ENCODE measurements around the gene OMP. TPM values are rescaled to one million over a fixed set of nuclear protein-coding genes. Genes with fewer than 3 reads are reported as not detected.

OMP gene
- total and polyA plus RNA-seq, 2 donors (not counting 1 experiment from before 2014, with no cell fraction given): not detected

DNA sequence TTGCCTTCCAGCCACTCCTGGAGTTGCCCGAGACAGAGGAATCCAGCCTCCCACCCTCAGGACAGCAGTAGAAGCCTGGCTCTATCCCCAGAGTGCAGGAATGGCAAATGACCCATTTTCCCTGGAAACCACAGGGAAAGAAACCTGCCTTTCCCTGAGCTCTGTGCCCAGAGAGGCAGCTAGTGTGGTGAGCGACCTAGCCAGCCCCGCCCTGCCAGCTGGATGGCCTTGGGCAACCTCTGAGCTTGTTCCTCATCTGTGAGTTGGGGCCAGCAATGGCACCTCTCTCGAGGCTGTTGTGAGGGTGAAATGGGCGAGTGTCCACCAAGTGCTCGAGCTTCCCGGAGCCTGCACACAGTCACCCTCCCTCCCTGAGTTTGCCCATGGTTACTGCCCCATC lies 3.7 kb downstream of the OMP start:
- ChIA-PET CTCF (no interaction called here), POLR2A (no interaction called here)
- H3K79me2 ChIP-seq (ENCODE audit: control insufficient read depth, insufficient read depth, low read length): no peaks in the 10 kb centered on the region
- no peaks in the 10 kb centered on the region for H3K36me3 ChIP-seq (replicated peaks in 1 of 2; ENCODE audit: control extremely low read depth in 1 of 2, control insufficient read depth in 1 of 2, extremely low read depth in 1 of 2, insufficient read depth in 2 of 2, low read length in 1 of 2)
- no peak overlapping the region for H3K9ac ChIP-seq (ENCODE audit: low read length)
- H3K27me3 ChIP-seq (replicated peaks in 1 of 4; ENCODE audit: control extremely low read depth in 1 of 4, control insufficient read depth in 3 of 4, insufficient read depth in 4 of 4, low read length in 3 of 4): no peaks in the 10 kb centered on the region
- no peak overlapping the region for H3K27ac ChIP-seq (ENCODE audit: low read length in 2 of 2)
- no peak overlapping the region for H3K27ac Mint-ChIP-seq
- no peak overlapping the region for H2AFZ ChIP-seq (ENCODE audit: insufficient read depth, low read depth, low read length, poor library complexity, severe bottlenecking)
- peaks cover 0 to 4% (median 0%) of the 10 kb centered on the region in 3 donors for H3K9me3 ChIP-seq (ENCODE audit: control extremely low read depth in 1 of 3, control insufficient read depth in 2 of 3, insufficient read depth in 1 of 3, low read length in 2 of 3)
- no peaks in the 10 kb centered on the region for H3K27me3 Mint-ChIP-seq
- TF ChIP-seq, protein P1, sequence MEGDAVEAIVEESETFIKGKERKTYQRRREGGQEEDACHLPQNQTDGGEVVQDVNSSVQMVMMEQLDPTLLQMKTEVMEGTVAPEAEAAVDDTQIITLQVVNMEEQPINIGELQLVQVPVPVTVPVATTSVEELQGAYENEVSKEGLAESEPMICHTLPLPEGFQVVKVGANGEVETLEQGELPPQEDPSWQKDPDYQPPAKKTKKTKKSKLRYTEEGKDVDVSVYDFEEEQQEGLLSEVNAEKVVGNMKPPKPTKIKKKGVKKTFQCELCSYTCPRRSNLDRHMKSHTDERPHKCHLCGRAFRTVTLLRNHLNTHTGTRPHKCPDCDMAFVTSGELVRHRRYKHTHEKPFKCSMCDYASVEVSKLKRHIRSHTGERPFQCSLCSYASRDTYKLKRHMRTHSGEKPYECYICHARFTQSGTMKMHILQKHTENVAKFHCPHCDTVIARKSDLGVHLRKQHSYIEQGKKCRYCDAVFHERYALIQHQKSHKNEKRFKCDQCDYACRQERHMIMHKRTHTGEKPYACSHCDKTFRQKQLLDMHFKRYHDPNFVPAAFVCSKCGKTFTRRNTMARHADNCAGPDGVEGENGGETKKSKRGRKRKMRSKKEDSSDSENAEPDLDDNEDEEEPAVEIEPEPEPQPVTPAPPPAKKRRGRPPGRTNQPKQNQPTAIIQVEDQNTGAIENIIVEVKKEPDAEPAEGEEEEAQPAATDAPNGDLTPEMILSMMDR (IDR thresholded peaks at IDR 0.05): no peak
- TF ChIP-seq EZH2 (IDR thresholded peaks at IDR 0.05; ENCODE audit: borderline replicate concordance, insufficient read depth, low read depth, low read length, poor library complexity, severe bottlenecking): no peak
- no peaks in the 10 kb centered on the region for H3K4me1 Mint-ChIP-seq
- H3K4me1 ChIP-seq (ENCODE audit: control insufficient read depth in 2 of 2, insufficient read depth in 2 of 2, low read length in 2 of 2): no peaks in the 10 kb centered on the region
- ATAC-seq (ENCODE audit: low read depth): no peak
- H3K4me2 ChIP-seq (replicated peaks; ENCODE audit: low read depth, low read length, poor library complexity, severe bottlenecking): no peak overlapping the region
- no peaks in the 10 kb centered on the region for H4K20me1 ChIP-seq (ENCODE audit: control insufficient read depth, insufficient read depth, low read length, poor library complexity, severe bottlenecking)
- 74% methylated on average over 4 of the region's 7 CpGs for WGBS (ENCODE audit: insufficient coverage)
- H3K9me3 Mint-ChIP-seq (ENCODE audit: insufficient read depth): no peaks in the 10 kb centered on the region
- H3K4me3 Mint-ChIP-seq: no peak overlapping the region
- no peak overlapping the region for H3K4me3 ChIP-seq (ENCODE audit: control extremely low read depth in 1 of 5, extremely low read depth in 1 of 5, insufficient read depth in 1 of 5, low read depth in 2 of 5, low read length in 4 of 5)
- intact Hi-C loops (cut with micrococcal nuclease): no loop called here
- no peak for DNase-seq

- peaks cover 0 to 4% (median 0%) of the 10 kb centered on the region in 3 donors for H3K9me3 ChIP-seq (ENCODE audit: control extremely low read depth in 1 of 3, control insufficient read depth in 2 of 3, insufficient read depth in 1 of 3, low read length in 2 of 3)
- POLR2A ChIA-PET: no interaction called here
- no peaks in the 10 kb centered on the region for H3K9me3 Mint-ChIP-seq (ENCODE audit: insufficient read depth)
- H3K79me2 ChIP-seq (ENCODE audit: control insufficient read depth, insufficient read depth, low read length): no peaks in the 10 kb centered on the region
- no peaks in the 10 kb centered on the region for H3K27me3 Mint-ChIP-seq
- WGBS (ENCODE audit: insufficient coverage): 93% methylated on average over 13 of the region's 13 CpGs
- no peak overlapping the region for H3K27ac ChIP-seq (ENCODE audit: low read length in 2 of 2)
- CTCF ChIA-PET: no interaction called here
- no peaks in the 10 kb centered on the region for H3K4me1 Mint-ChIP-seq
- no peaks in the 10 kb centered on the region for H3K4me1 ChIP-seq (ENCODE audit: control insufficient read depth in 2 of 2, insufficient read depth in 2 of 2, low read length in 2 of 2)
- H3K27me3 ChIP-seq (replicated peaks in 1 of 4; ENCODE audit: control extremely low read depth in 1 of 4, control insufficient read depth in 3 of 4, insufficient read depth in 4 of 4, low read length in 3 of 4): no peaks in the 10 kb centered on the region
- no peak overlapping the region for H3K27ac Mint-ChIP-seq
- ATAC-seq (ENCODE audit: low read depth) (no peak), DNase-seq (no peak)
- intact Hi-C loops (cut with micrococcal nuclease): no loop called here
- no peaks in the 10 kb centered on the region for H3K36me3 ChIP-seq (replicated peaks in 1 of 2; ENCODE audit: control extremely low read depth in 1 of 2, control insufficient read depth in 1 of 2, extremely low read depth in 1 of 2, insufficient read depth in 2 of 2, low read length in 1 of 2)
- no peaks in the 10 kb centered on the region for H4K20me1 ChIP-seq (ENCODE audit: control insufficient read depth, insufficient read depth, low read length, poor library complexity, severe bottlenecking)
- H2AFZ ChIP-seq (ENCODE audit: insufficient read depth, low read depth, low read length, poor library complexity, severe bottlenecking): no peak overlapping the region
- TF ChIP-seq, protein P1 (IDR thresholded peaks at IDR 0.05): no peak
- no peak for TF ChIP-seq EZH2 (IDR thresholded peaks at IDR 0.05; ENCODE audit: borderline replicate concordance, insufficient read depth, low read depth, low read length, poor library complexity, severe bottlenecking)
- H3K4me3 ChIP-seq (ENCODE audit: control extremely low read depth in 1 of 5, extremely low read depth in 1 of 5, insufficient read depth in 1 of 5, low read depth in 2 of 5, low read length in 4 of 5): no peak overlapping the region
- H3K4me3 Mint-ChIP-seq: no peak overlapping the region
- H3K9ac ChIP-seq (ENCODE audit: low read length): no peak overlapping the region
- H3K4me2 ChIP-seq (replicated peaks; ENCODE audit: low read depth, low read length, poor library complexity, severe bottlenecking): no peak overlapping the region
These were observed 4.1 kb downstream of the OMP start for GRCh38 chr11:77106759-77107158.
